Measurements from ENCODE around the gene ENOSF1. TPM values are rescaled to one million over a fixed set of nuclear protein-coding genes. Genes with fewer than 3 reads are reported as not detected.

Gene ENOSF1
- total RNA-seq, 1 donor from 2014 or later, result 24.4 TPM

DNA sequence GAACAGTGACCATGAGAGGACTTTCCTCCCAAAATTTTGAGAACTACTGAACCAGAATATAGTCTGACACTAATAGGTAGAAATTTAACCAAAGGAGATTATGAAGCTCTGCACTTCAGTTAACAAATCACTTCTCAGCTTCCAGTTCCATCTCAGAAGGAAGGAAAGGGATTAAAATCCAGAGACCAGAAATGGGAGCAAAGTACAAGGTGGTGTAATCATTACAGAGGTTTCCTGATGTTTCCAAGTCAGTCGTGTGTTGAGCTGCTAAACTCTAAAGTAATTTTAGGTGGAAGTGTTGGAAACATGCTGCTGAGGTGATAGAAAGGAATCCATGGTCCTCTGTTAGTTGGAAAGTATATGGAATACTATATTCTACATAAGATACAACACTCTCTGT is 44.2 kb downstream of the ENOSF1 start:
- Histone ChIP-seq H3K27ac (replicated peaks) (no peak overlapping the region), H3K27me3 (ENCODE audit: low read depth) (no peaks in the 10 kb centered on the region), H3K4me1 (peaks cover 5% of the 10 kb centered on the region), H3K4me3 (no peak overlapping the region), H3K9me3 (replicated peaks) (no peaks in the 10 kb centered on the region), H3K36me3 (peaks cover 38% of the 10 kb centered on the region)
- intact Hi-C loops (cut with micrococcal nuclease), result no loop called here
- DNase-seq, result no peak
- no peak for TF ChIP-seq CTCF (IDR thresholded peaks at IDR 0.05; ENCODE audit: borderline replicate concordance)

- no peak for TF ChIP-seq CTCF (IDR thresholded peaks at IDR 0.05; ENCODE audit: borderline replicate concordance)
- H3K9me3 ChIP-seq (replicated peaks), result no peaks in the 10 kb centered on the region
- no peak overlapping the region for H3K4me3 ChIP-seq
- H3K4me1 ChIP-seq, result no peaks in the 10 kb centered on the region
- intact Hi-C loops (cut with micrococcal nuclease), result no loop called here
- H3K27me3 ChIP-seq (ENCODE audit: low read depth), result no peaks in the 10 kb centered on the region
- peaks cover 24% of the 10 kb centered on the region for H3K36me3 ChIP-seq
- DNase-seq, result no peak
- H3K27ac ChIP-seq (replicated peaks), result no peak overlapping the region
These were observed 45.8 kb downstream of the ENOSF1 start for GRCh38 chr18:666628-667027.

- H3K27me3 ChIP-seq (ENCODE audit: low read depth), result no peaks in the 10 kb centered on the region
- intact Hi-C loops (cut with micrococcal nuclease), result no loop called here
- no peak overlapping the region for H3K27ac ChIP-seq (replicated peaks)
- peaks cover 19% of the 10 kb centered on the region for H3K36me3 ChIP-seq
- no peak for DNase-seq
- no peaks in the 10 kb centered on the region for H3K9me3 ChIP-seq (replicated peaks)
- H3K4me1 ChIP-seq, result no peaks in the 10 kb centered on the region
- no peak overlapping the region for H3K4me3 ChIP-seq
- TF ChIP-seq CTCF (IDR thresholded peaks at IDR 0.05; ENCODE audit: borderline replicate concordance), result peak; percentile 40
These were observed 46.3 kb downstream of the ENOSF1 start for GRCh38 chr18:666177-666576.

- DNase-seq, result no peak
- Histone ChIP-seq H3K9me3 (replicated peaks) (no peaks in the 10 kb centered on the region), H3K27me3 (ENCODE audit: low read depth) (peaks cover 20% of the 10 kb centered on the region), H3K36me3 (no peaks in the 10 kb centered on the region), H3K4me1 (peaks cover 17% of the 10 kb centered on the region), H3K27ac (replicated peaks) (no peak overlapping the region), H3K4me3 (no peak overlapping the region)
- intact Hi-C loops (cut with micrococcal nuclease), result no loop called here
- no peak for TF ChIP-seq CTCF (IDR thresholded peaks at IDR 0.05; ENCODE audit: borderline replicate concordance)
These were observed 50.2 kb downstream of the ENOSF1 start for GRCh38 chr18:662197-662596.

DNA sequence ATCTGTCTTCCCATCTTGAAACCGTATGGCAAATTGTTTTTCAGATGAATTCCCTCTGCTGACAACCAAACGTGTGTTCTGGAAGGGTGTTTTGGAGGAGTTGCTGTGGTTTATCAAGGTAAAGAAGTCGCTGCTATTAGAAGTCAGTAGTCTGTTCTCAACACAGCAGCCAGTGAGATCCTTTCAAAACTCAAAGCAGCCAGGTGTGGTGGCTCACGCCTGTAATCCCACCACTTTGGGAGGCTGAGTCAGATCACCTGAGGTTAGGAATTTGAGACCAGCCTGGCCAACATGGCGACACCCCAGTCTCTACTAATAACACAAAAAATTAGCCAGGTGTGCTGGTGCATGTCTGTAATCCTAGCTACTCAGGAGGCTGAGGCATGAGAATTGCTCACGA is 52.8 kb downstream of the ENOSF1 start:
- no peak for DNase-seq
- H3K4me3 ChIP-seq, result no peak overlapping the region
- no peak overlapping the region for H3K27ac ChIP-seq (replicated peaks)
- H3K27me3 ChIP-seq (ENCODE audit: low read depth), result peaks cover 35% of the 10 kb centered on the region
- intact Hi-C loops (cut with micrococcal nuclease), result no loop called here
- no peaks in the 10 kb centered on the region for H3K36me3 ChIP-seq
- peaks cover 20% of the 10 kb centered on the region for H3K4me1 ChIP-seq
- no peaks in the 10 kb centered on the region for H3K9me3 ChIP-seq (replicated peaks)
- no peak for TF ChIP-seq CTCF (IDR thresholded peaks at IDR 0.05; ENCODE audit: borderline replicate concordance)
